Loucy (cell line): Measurements from ENCODE around the gene RHOF.
A peak's percentile ranks its signal among the peaks of the same experiment; 100 is the strongest.

ENCODE experiments used
- H2AFZ ChIP-seq: fragments of 200-600 bp; sonication (generic); 2 replicates; pipeline ENCODE4 v1.6.0; 2016; ENCODE audit warnings: antibody characterized with exemption, mild to moderate bottlenecking, low read length, moderate library complexity
- H3F3A ChIP-seq: fragments of 200-600 bp; 2 replicates; pipeline ENCODE4 v1.6.0; 2016; ENCODE audit warnings: antibody characterized with exemption, low read depth, mild to moderate bottlenecking
- H3K27me3 ChIP-seq: fragments of 200-600 bp; sonication (generic); 2 replicates; pipeline ENCODE4 v1.6.1; 2014; ENCODE audit warnings: low read length, mild to moderate bottlenecking; ENCODE audit not compliant: insufficient read depth, poor library complexity, severe bottlenecking
- H3K36me3 ChIP-seq: fragments of 200-600 bp; sonication (generic); 2 replicates; pipeline ENCODE4 v1.6.1; 2016; ENCODE audit warnings: low read length; ENCODE audit not compliant: insufficient read depth
- H3K4me1 ChIP-seq: fragments of 200-600 bp; sonication (generic); 2 replicates; pipeline ENCODE4 v1.5.1; 2014; ENCODE audit warnings: low read length, mild to moderate bottlenecking; ENCODE audit not compliant: insufficient read depth, poor library complexity, severe bottlenecking
- H3K4me2 ChIP-seq: fragments of 200-600 bp; sonication (generic); 2 replicates; pipeline ENCODE4 v1.6.0; 2014; ENCODE audit warnings: antibody characterized with exemption, low read length, low read depth, mild to moderate bottlenecking; ENCODE audit not compliant: poor library complexity, severe bottlenecking
- H3K4me3 ChIP-seq: fragments of 200-600 bp; sonication (generic); 2 replicates; pipeline ENCODE4 v1.5.1; 2014; ENCODE audit warnings: low read length, mild to moderate bottlenecking, mixed read lengths; ENCODE audit not compliant: poor library complexity, severe bottlenecking
- H3K79me2 ChIP-seq: fragments of 200-600 bp; sonication (generic); 2 replicates; pipeline ENCODE4 v1.6.1; 2014; ENCODE audit warnings: low read length; ENCODE audit not compliant: insufficient read depth
- H3K9ac ChIP-seq: fragments of 200-600 bp; sonication (generic); 2 replicates; pipeline ENCODE4 v1.6.0; 2014; ENCODE audit warnings: mild to moderate bottlenecking, low read depth, low read length, moderate library complexity; ENCODE audit not compliant: poor library complexity, severe bottlenecking
- H3K9me2 ChIP-seq: fragments of 200-600 bp; sonication (generic); replicated peaks from 2 replicates; pipeline ENCODE4 v1.6.1; 2016; ENCODE audit warnings: low read depth, low read length, mixed read lengths
- H3K9me3 ChIP-seq: fragments of 200-600 bp; sonication (generic); 2 replicates; pipeline ENCODE4 v1.6.1; 2014; ENCODE audit warnings: mild to moderate bottlenecking, antibody characterized with exemption, low read length, low read depth; ENCODE audit not compliant: insufficient read depth
- H4K20me1 ChIP-seq: fragments of 200-600 bp; sonication (generic); 2 replicates; pipeline ENCODE4 v1.6.0; 2014; ENCODE audit warnings: antibody characterized with exemption, low read length, mild to moderate bottlenecking; ENCODE audit not compliant: insufficient read depth, poor library complexity, severe bottlenecking
- CTCF ChIP-seq: fragments of 200-600 bp; sonication (generic); conservative IDR thresholded peaks from 2 replicates; pipeline ENCODE4 v1.5.1; 2014; ENCODE audit warnings: mild to moderate bottlenecking, antibody characterized with exemption, low read length
- EZH2phosphoT487 ChIP-seq: fragments of 200-600 bp; IDR thresholded peaks from 2 replicates; pipeline ENCODE4 v1.6.1; 2018; ENCODE audit warnings: antibody characterized with exemption, mild to moderate bottlenecking, moderate library complexity, borderline replicate concordance

The RHOF gene

DNA sequence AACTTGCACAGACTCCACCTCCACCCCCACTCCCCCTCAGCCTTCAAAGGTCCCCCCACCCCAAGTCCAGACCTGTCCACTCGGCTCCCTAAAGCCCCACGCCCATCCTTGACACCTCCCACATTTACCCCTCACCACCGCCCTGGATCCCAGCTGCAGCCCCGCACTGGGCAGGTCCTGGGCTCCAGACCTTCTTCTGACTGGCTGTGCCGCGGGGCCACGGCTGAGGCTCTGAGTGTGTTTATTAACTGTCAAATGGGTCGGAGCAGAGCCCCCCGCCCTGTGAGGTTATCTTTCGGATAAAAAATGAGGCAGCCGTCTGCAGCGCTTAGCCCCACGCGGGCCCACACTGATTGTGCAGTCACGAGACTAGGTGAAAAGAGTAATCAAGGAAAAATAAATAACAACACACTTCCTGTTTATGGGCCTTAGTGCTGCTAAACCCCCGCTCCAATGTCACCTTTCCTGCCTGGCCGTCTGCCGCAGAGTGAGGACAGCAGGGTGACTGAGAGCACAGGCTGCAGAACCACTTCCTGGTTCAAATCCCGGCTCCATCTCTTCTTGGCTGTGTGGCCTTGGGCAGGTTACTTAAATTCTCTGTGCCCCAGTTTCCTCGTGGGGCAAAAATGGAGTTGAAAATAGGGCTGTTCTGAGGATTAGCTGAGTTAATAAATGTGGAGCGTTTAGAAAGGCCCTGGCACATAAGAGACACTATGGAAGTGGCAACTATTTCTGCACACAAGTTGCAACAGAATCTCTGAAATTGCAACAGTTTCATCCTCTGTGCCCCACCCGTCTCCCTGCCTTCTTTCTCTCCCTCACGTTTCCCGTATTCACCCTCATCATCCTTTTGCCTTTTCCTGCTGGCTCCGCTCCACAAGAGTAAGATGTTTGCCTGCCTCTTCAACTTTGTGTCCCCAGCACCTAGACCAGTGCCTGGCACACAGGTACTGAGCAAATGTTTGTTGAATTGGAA, 19.7 kb upstream of the RHOF start:
- H3K9me3 ChIP-seq, result no peaks in the 10 kb centered on the region
- H3K4me3 ChIP-seq, result no peak overlapping the region
- peaks cover 44% of the 10 kb centered on the region; the same call in 1 of the 2 replicates for H3K36me3 ChIP-seq
- H3K9ac ChIP-seq, result no peak overlapping the region
- no peaks in the 10 kb centered on the region for H3K9me2 ChIP-seq
- H3K79me2 ChIP-seq, result peaks cover 65% of the 10 kb centered on the region
- no peaks in the 10 kb centered on the region for H3F3A ChIP-seq
- no peak overlapping the region for H2AFZ ChIP-seq
- TF ChIP-seq CTCF (no peak), EZH2phosphoT487 (no peak)
- H3K4me1 ChIP-seq, result peaks cover 33% of the 10 kb centered on the region
- H3K27me3 ChIP-seq, result no peaks in the 10 kb centered on the region
- peaks cover 34% of the 10 kb centered on the region for H4K20me1 ChIP-seq
- H3K4me2 ChIP-seq, result peak overlapping the region; percentile 90

DNA sequence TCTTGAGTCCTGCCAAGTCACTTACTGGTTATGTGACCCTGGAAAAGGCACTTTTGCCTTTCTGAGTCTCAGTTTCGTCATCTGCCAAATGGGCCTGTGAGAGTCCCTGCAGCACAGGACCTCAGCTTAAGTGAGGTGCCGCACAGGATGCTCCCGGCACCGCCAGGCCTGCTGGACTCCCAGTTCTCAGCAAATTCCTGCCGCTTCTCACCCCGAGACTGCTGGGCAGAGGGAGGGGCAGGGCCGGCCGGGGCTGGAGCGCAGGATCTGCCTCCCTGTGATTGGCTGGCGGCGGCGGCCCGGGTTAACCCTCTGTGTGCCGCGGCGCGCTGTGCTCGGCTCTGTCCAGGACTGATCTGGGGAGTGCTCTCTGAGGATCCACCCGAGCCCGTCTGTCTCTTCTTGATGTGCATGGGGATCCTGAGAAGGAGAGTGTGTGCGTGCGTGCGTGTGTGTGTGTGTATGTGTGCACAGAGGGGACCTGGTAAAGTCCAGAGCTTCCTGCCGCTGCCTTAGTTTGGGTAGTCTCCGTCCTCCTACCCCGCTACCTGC, 18.9 kb upstream of the RHOF start:
- H3K4me2 ChIP-seq, result peak overlapping the region; percentile 90
- H3K9ac ChIP-seq, result peak overlapping the region; percentile 17
- no peaks in the 10 kb centered on the region for H3K9me2 ChIP-seq
- peaks cover 34% of the 10 kb centered on the region for H3K4me1 ChIP-seq
- H2AFZ ChIP-seq, result no peak overlapping the region
- H3K36me3 ChIP-seq, result peaks cover 36% of the 10 kb centered on the region; the same call in 1 of the 2 replicates
- no peaks in the 10 kb centered on the region for H3K27me3 ChIP-seq
- peaks cover 34% of the 10 kb centered on the region for H4K20me1 ChIP-seq
- H3K79me2 ChIP-seq, result peaks cover 73% of the 10 kb centered on the region
- no peaks in the 10 kb centered on the region for H3F3A ChIP-seq
- TF ChIP-seq CTCF, result no peak
- no peaks in the 10 kb centered on the region for H3K9me3 ChIP-seq
- H3K4me3 ChIP-seq, result peak overlapping the region; percentile 78

DNA sequence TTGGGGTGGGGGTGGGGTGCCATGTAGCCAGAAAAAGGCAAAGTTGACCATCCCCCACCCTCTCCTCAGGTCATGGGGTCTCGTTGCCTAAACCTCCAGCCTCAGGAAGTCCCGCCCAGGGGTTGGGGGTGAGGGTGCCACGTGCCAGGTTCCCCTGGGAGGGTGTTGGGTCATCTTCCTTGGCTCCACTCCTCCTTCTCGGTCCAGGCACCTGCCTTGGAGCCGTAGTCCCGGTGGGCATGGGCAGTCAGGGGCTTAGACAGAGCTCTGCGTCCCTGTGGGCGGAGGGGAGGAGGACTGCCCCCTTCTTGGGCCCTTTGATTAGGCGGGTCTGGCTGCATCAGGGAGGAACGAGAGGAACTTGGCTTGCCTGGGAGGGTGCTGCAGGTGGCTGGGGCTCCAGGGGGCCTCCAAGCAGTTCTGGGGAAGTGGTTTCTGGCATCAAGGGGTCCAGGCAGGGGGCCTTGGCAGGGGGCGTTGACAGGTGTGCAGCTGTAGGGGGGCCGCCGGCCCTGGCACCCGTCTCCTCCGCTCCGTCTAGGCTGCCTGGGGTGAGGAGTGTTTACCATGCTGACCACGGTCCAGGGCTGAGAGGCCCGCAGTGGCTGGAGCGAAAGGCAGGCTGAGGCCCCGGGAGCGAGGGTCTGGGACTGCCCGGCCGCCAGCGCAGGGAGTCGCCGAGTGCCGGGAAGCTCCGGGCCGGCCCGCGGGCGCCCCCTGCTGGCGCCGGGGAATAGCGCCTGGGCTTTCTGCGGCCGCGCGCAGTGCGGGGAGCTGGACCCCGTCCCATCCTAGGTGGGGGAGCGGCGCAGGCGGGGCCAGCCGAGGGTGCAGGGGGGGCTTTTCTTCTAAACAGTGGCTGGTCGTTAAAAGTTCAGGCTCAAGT, 18.2 kb upstream of the RHOF start:
- H2AFZ ChIP-seq, result no peak overlapping the region
- H3K4me1 ChIP-seq, result peaks cover 41% of the 10 kb centered on the region
- peak; percentile 82 for TF ChIP-seq CTCF
- no peak for TF ChIP-seq EZH2phosphoT487
- peaks cover 38% of the 10 kb centered on the region for H4K20me1 ChIP-seq
- peak overlapping the region; percentile 78 for H3K4me3 ChIP-seq
- H3K79me2 ChIP-seq, result peaks cover 80% of the 10 kb centered on the region
- peak overlapping the region; percentile 90 for H3K4me2 ChIP-seq
- H3K27me3 ChIP-seq, result no peaks in the 10 kb centered on the region
- H3F3A ChIP-seq, result no peaks in the 10 kb centered on the region
- peaks cover 30% of the 10 kb centered on the region; the same call in 1 of the 2 replicates for H3K36me3 ChIP-seq
- no peaks in the 10 kb centered on the region for H3K9me3 ChIP-seq
- H3K9me2 ChIP-seq, result no peaks in the 10 kb centered on the region
- peak overlapping the region; percentile 65 for H3K9ac ChIP-seq
